ENCODE measurements around the gene DDB1. TPM values are rescaled to one million over a fixed set of nuclear protein-coding genes. Genes with fewer than 3 reads are reported as not detected.

The DDB1 gene
- total and polyA plus RNA-seq, 2 of the 4 experiments (the other 2 are of a cell fraction), result 221 to 412 TPM

GRCh38 chr11:61281581-61282250 lies 51.2 kb downstream of the DDB1 start:
- no peaks in the 10 kb centered on the region for H3K9me3 ChIP-seq (ENCODE audit: control insufficient read depth, insufficient read depth, low read length)
- no peak overlapping the region for H3K4me3 ChIP-seq (ENCODE audit: insufficient read depth, low read depth, low read length)
- H2AK9ac ChIP-seq (replicated peaks; ENCODE audit: low read depth, low read length, poor library complexity), result no peak overlapping the region
- H3K4ac ChIP-seq (ENCODE audit: low read depth, low read length), result no peak overlapping the region
- H3K23ac ChIP-seq (ENCODE audit: low read depth, low read length), result no peak overlapping the region
- 31% methylated on average over 23 of the region's 35 CpGs; no CpG with 5 or more reads in 1 of the 2 experiments for WGBS, 2 experiments (ENCODE audit: extremely low coverage in 2 of 2, insufficient read length in 1 of 2)
- no peak overlapping the region; the same call in 1 of the 2 replicates for H3K4me2 ChIP-seq (ENCODE audit: low read depth, low read length)
- no peak overlapping the region for H3K56ac ChIP-seq (ENCODE audit: extremely low read depth, insufficient read depth, low read length)
- H2AK5ac ChIP-seq (ENCODE audit: low read depth, low read length), result no peak overlapping the region
- H3K18ac ChIP-seq (ENCODE audit: low read depth, low read length), result no peak overlapping the region
- no peaks in the 10 kb centered on the region for H4K20me1 ChIP-seq (ENCODE audit: insufficient read depth, low read length)
- no peaks in the 10 kb centered on the region for H3K4me1 ChIP-seq (ENCODE audit: control insufficient read depth, insufficient read depth, low read length)
- no peak overlapping the region for H2BK120ac ChIP-seq (ENCODE audit: low read depth, low read length)
- DNase-seq (no peak), ATAC-seq (ENCODE audit: low read depth) (peak; percentile 100)
- H4K8ac ChIP-seq (ENCODE audit: low read depth in 2 of 2, low read length in 2 of 2), result no peak overlapping the region
- H3K9me1 ChIP-seq (ENCODE audit: insufficient read depth, low read length), result 0 out of 2 replicates have a peak, but pooled peaks cover 4% of the 10 kb centered on the region
- in situ Hi-C loops (cut with MboI; ENCODE audit: low sequenced_read_pairs) (no loop called here), intact Hi-C loops (cut with micrococcal nuclease) (no loop called here), dilution Hi-C loops (cut with HindIII; ENCODE audit: low sequenced_read_pairs, unreplicated experiment) (no loop called here)
- no peak overlapping the region for H3K14ac ChIP-seq (replicated peaks; ENCODE audit: low read depth, low read length)
- H2BK20ac ChIP-seq (ENCODE audit: low read depth, low read length), result no peak overlapping the region
- H3K79me1 ChIP-seq (ENCODE audit: low read depth in 1 of 2, low read length in 2 of 2), result no peaks in the 10 kb centered on the region
- TF ChIP-seq CHD1 (IDR thresholded peaks at IDR 0.05; ENCODE audit: low read depth, low read length), result no peak
- TF ChIP-seq FOS (IDR thresholded peaks at IDR 0.05; ENCODE audit: low read depth, low read length), result no peak
- no peaks in the 10 kb centered on the region for H3K27me3 ChIP-seq (ENCODE audit: control insufficient read depth, insufficient read depth, low read length)
- H3K9ac ChIP-seq (ENCODE audit: low read depth, low read length), result no peak overlapping the region
- no peaks in the 10 kb centered on the region; the same call in 1 of the 2 replicates for H3K36me3 ChIP-seq (ENCODE audit: control insufficient read depth, insufficient read depth, low read length)
- BruUV-seq (replicated peaks), result no TSS peak
- H2BK15ac ChIP-seq (ENCODE audit: low read depth, low read length), result no peak overlapping the region
- H4K91ac ChIP-seq (ENCODE audit: insufficient read depth, low read depth, low read length), result no peak overlapping the region
- H2BK5ac ChIP-seq (ENCODE audit: low read depth, low read length, poor library complexity, severe bottlenecking), result no peak overlapping the region
- POLR2A ChIA-PET (ENCODE audit: unreplicated experiment), result interaction anchor here (0.6 kb wide), 1 partner anchor 606 kb away, joined by 10 read pairs; no protein-coding TSS in a partner anchor
- H3K27ac ChIP-seq (ENCODE audit: insufficient read depth, low read length), result no peak overlapping the region
- H2AFZ ChIP-seq (replicated peaks; ENCODE audit: low read length, poor library complexity), result peak overlapping the region; percentile 82
- CTCF ChIA-PET, result no interaction called here
- H4K5ac ChIP-seq (ENCODE audit: low read depth, low read length), result no peak overlapping the region
